ENCODE measurements around the gene KCNRG. TPM values are rescaled to one million over a fixed set of nuclear protein-coding genes. Genes with fewer than 3 reads are reported as not detected.
"Not testable (repeated sequence)": the region's sequence is repeated elsewhere in the genome, so short reads cannot be mapped to it uniquely, and the experiment has no call there.

The KCNRG gene, protein sequence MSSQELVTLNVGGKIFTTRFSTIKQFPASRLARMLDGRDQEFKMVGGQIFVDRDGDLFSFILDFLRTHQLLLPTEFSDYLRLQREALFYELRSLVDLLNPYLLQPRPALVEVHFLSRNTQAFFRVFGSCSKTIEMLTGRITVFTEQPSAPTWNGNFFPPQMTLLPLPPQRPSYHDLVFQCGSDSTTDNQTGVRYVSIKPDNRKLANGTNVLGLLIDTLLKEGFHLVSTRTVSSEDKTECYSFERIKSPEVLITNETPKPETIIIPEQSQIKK
- 1 to 10 TPM; 1.1 to 2.2 (median 2.0) TPM for polyA plus RNA-seq (ENCODE audit: insufficient read length in 4 of 4)

DNA sequence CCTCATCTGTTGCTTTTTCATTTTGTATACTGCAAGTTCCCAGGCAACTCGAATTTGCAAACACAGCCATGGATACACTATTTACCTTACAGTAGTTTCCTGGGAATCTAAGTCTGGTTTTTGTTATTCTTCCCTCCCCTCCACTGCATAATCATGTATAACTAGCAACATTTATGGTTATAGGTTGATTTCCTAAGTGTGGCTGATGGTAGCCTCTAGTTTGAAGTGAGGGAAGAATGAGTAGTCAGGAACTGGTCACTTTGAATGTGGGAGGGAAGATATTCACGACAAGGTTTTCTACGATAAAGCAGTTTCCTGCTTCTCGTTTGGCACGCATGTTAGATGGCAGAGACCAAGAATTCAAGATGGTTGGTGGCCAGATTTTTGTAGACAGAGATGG lies at the start of gene KCNRG:
TSS of gene KCNRG (plus strand) at position 187 of the 400 bp plus-strand sequence. CDS start at position 237, 50 bp downstream.
- DNase-seq (ENCODE audit: low read depth in 4 of 4, low spot score in 2 of 4) = no peak

DNA sequence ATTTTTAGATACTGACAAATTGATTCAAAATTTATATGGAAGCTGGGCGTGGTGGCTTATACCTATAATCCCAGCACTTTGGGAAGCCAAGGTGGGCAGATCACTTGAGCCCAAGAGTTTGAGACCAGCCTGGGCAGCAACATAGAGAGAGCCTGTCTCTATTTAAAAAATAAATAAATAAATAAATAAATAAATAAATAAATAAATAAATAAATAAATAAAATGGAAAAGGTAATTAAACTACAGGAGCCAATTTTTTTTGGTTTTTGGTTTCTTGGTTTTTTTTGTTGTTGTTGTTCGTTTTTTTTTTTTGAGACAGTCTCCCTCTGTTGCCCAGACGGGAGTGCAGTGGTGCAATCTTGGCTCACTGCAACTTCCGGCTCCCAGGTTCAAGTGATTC lies 47.8 kb upstream of the KCNRG start:
- DNase-seq (ENCODE audit: low read depth in 4 of 4, low spot score in 2 of 4) = no peak

DNA sequence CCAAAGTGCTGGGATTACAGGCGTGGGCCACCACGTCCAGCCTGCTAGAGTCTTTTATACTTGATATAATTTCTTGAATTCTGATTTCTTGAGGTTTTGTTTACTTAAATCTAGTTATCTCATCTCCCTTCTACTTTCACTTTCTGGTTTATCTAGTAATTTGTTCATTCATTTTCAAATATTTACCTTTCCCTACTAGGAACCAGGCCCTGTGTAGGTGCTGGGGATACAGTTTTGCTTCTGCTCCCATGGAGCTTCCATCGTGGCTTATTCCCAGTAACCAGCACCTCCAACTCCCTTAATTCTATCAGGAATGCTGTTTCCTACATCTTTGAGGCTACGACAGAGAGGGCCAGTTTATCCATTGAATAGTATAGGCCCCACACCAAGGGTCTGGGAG lies 42.5 kb upstream of the KCNRG start:
- DNase-seq (ENCODE audit: low read depth in 4 of 4, low spot score in 2 of 4) = no peak

DNA sequence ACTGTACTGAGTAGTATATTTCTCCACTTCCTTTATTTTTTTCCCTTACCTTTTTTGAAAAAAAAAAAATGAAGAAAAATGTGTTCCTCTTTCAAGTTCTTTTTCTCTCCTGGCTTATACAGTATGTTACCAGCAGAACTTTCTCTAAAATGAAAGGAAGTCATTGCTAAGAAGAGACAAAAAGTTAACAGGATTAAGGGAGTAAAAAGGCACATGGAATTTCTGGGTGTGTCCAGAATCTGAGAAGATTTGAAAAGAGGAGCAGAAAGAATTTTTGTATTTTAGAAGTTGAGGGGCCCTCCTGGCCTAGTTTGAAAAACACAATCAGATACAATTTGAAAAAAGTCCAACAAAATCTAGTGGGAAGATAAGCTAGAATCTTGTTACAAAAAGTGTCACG lies 39.4 kb upstream of the KCNRG start:
- no peak for DNase-seq (ENCODE audit: low read depth in 4 of 4, low spot score in 2 of 4)

DNA sequence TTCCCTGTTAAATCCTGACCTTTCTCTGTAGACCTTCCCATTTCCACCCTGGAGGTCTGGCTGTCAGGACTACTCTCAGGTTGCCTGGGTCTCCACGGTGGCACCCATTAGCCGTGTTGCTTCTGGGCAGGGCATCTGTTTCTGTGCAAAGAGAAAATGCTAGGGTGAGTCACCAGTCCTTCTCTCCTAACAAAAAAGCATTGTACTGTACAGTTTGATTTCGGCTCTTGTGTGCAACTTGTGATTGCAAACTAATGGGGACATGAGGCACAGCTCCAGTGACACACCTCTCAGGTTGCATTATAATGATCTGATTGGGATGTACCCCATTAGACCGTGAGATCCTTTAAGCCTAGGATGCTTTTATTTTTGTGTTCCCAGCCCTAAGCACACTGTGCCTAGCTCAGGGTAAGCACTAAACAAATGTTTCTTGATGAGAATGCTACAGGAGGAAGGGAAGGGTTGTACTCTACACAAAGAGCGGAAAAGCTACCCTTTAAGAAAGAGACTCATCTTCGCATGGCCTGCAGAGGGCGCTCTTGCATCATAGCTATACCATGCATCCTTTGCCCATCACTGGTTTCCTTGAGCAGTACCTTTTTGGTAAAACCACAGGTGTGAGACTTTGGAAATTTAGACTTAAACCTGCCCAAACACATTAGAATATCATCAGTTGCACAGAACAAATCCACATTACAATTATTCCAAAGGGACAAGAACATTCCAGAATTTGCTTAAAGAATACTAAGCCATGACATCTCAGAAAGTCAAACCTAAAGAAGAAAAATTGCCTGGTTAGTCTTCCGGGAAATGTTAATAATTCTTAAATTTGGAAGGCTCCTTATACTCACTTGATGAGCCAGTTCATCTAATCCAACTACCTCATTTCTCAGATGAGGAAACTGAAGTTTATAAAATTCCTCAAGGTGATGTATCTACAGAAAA lies 38.7 kb upstream of the KCNRG start:
- peak; percentile 41 to 57 (median 46) for DNase-seq (ENCODE audit: low read depth in 4 of 4, low spot score in 2 of 4)

DNA sequence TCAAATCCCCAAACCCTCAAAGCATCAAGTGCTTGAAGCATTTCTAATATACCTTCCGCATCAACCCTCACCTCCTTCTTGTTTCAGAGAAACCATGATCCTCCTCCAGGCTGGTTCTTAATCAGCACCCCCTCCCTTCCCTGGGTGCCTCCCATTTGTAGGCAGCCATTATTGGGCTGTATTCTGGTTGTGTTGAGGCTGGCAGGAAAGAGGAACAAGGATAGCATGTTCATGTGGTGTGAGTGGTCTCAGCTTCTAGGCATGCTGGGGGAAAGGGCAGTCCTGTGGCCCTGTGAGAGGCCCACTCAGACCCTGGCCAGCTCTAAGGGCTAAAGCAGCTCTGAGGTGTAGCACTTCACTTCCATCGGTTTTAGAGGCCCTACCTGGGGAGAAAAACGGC lies 37.3 kb upstream of the KCNRG start:
- DNase-seq (ENCODE audit: low read depth in 4 of 4, low spot score in 2 of 4) = no peak

DNA sequence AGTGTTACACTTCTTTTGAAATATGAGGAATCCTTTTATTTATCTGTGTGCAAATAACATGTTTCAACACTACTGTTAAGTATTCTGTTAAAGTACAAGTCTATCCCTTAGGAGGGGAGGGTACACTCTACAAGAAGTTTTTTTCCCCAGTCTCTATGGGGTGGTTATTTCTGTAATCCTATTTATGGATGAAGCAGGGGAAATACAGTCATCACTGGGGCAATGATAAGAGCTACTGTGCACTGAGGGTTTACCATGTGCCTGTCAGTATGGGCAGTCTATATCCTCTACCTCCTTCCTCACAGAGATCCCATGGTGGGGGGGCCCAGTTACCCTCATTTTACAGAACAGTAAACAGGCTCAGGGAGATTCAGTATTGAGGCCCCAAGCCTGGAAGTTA lies 35.0 kb upstream of the KCNRG start:
- no peak for DNase-seq (ENCODE audit: low read depth in 4 of 4, low spot score in 2 of 4)

DNA sequence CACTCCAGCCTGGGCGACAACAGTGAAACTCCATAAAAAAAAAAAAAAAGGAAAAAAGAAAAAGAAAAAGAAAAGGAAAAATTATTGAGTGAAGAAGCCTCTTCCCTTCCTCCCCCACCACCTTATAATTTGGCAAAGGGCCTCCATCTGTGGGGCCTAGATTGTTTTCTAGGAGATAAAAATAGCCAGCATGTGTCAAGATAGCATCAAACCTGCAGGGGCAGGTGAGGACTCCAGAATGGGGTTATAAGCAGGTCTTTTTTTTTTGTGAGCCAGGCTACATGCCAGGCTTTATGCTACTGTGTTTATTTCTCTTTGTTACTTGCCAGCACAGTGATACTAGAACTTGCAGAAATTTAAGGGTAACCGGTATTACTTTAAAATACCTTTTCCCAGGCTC lies 30.1 kb upstream of the KCNRG start:
- no peak for DNase-seq (ENCODE audit: low read depth in 4 of 4, low spot score in 2 of 4)

DNA sequence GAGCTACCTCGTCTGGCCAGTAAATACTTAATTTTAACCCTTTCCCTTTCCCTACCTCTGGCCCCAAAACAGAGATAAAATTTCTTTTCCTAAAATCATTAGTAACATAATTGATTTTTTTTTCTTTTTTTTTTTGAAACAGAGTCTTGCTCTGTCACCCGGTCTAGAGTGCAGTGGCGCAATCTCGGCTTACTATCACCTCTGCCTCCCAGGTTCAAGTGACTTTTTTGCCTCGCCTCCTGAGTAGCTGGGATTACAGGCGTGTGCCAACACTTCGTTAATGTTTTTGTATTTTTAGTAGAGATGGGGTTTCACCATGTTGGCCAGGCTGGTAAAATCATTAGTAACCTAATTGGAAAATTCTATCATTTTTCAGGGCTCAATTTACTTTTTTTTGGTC lies 28.8 kb upstream of the KCNRG start:
- DNase-seq (ENCODE audit: low read depth in 4 of 4, low spot score in 2 of 4) = no peak

DNA sequence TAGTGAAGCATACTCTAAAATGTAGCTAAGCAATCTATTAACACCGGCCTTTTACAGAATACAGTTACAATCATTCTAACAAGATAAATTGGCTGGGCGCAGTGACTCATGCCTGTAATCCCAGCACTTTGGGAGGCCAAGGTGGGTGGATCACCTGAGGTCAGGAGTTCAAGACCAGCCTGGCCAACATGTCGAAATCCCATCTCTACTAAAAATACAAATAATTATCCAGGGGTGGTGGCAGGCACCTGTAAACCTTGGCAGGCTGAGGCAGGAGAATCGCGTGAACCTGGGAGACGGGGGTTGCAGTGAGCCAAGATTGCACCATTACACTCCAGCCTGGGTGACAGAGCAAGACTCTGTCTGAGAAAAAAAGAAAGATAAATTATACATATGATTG lies 24.6 kb upstream of the KCNRG start:
- not testable (repeated sequence) for DNase-seq (ENCODE audit: low read depth in 4 of 4, low spot score in 2 of 4)

DNA sequence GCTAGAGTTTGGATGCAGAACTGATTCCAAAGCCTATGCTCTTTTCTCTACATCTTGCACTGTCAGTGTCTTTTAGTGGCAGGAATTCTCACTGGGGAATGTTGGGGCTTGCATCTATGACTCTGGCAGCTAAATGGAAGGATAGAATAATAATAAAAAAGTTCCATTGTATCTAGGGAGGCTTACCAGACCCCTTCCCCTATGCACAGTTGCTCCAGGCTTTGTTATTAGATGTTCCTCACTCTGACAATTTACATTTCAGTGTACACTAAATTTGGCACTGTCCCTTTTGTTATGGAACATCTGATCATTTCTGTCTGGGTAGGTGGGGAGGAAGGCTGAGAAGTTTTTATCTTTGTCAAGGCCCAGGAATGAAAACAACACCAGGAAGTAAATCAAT lies 22.1 kb upstream of the KCNRG start:
- no peak for DNase-seq (ENCODE audit: low read depth in 4 of 4, low spot score in 2 of 4)

DNA sequence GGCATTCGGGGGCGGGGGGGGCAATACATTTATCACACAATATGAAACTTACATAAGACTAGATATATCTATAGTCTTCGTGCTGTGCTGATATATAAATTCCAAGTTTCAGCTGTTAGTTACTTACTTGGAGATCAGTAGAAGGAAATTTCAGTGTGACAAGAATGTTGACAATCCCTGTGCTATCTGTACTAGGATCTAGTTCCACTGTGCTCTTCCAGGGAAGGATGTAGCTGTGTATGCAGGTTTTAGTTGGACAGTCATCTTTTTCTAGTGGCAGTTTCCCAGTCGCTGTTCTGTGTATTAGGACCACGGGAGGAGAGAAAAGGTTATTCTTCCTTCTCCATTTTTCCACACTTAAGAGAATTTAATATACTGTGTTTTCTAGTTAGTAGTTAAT lies 21.6 kb upstream of the KCNRG start:
- DNase-seq (ENCODE audit: low read depth in 4 of 4, low spot score in 2 of 4) = no peak

DNA sequence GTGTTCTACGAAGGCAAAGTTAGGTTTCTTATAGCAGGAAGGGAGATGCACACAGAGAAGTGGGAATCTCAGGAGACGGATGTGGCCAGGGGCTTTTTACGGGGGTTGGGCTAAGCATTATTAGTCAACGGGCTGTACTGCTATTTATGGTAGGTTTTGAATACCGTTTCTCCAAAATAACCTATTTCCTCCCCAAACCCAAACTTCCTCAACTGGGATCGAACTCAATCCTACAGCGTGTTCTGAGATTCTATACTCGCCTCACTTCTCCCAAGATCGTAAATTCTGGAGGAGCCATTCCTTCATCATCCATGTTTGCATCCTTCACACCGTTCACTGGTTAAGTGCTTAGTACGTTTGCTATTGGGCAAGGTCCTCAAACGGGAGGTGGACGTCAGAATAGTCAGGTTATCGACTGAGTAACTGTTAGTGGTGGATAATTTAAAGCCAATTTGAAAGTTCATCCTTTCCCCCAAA lies 19.6 kb upstream of the KCNRG start:
- peak in 2 of 4 donors; percentile 16 to 17 for DNase-seq (ENCODE audit: low read depth in 4 of 4, low spot score in 2 of 4)

DNA sequence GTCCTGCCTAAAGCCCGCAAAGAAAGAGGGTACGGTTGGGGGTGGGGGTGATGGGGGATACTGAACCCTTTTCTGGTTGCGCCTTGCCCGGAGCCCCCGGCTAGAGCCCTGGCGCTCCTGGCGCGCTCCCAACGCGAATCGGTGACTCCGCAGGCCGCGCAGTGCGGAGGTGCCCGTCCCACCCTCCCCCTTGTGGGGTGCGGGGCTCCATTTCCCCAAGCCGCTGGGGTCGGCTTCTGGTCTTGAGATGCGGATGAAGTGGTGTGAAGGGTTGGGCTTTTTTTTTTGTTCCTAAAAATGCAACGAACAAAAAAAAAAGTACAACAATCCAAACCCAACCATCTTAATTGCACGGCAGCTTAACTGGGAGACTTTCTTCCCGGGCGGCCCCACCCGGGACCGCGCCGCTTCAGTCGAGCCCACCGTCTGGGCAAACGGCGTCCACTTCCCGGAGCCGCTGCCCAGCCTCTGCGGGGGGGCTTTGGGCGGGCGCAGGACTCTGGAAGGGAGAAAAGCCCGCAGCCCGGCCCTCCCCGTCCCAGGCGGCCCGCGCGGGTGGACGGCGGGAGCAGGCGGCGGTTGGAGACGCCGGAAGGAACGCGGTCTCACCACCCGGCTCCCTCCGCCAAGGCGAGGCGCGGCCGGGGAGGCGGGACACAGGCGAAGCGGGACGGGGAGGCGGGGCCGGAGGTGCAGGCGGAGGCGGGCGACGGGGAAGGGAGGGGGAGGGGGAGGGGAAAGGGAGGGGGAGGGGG lies 18.9 kb upstream of the KCNRG start:
- peak; percentile 56 to 87 (median 78) for DNase-seq (ENCODE audit: low read depth in 4 of 4, low spot score in 2 of 4)

DNA sequence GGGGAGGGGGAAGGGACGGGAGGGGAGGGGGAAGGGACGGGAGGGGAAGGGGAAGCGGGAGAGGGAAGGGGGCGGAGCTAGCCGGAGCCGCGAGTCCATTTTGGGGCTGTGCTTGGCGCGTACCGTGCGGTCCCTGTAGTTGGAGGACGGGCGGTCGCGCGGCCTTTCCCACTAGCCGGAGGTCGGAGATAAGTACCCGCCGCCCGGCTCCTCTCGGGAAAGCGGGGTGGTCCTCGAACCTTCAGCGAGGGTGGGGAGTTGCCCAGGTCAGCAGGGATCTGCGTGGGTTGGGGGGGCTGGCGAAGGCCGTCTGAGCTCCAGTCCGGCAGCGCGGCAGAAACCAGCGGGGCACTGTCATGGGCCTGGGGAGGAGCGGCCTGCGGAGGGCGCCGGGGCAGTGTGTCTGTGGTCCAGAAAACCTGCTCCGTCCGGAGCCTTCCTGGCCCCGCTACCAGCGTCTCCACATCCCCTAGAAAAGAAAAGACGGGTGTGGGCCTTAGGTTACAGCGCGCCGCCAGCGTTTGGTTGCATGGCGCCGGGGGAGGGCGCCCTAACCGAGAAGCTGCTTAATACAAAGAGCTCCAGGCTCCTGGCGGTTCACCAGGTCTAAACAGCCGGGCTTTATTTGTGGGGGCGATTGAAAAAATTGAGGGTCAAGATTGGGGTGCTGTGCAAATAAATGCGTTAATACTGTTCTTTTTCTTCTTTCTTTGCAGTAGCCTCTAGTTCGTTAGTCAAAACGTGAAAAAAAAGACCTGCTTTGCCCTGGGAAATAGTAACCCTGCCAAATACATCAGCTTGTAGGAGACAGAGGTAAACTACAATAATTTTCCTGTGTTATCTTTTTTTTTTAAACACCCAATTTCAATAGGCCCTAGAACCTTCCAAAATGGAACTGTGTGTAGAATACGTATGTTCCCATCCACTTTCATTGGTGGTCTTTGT lies 18.0 kb upstream of the KCNRG start, which contains the start of gene TRIM13:
TSS of gene TRIM13 (plus strand) at position 92 of the 945 bp plus-strand sequence. CDS start 14,899 bp downstream, outside the sequence.
- DNase-seq (ENCODE audit: low read depth in 4 of 4, low spot score in 2 of 4) = peak; percentile 82 to 92 (median 86)

DNA sequence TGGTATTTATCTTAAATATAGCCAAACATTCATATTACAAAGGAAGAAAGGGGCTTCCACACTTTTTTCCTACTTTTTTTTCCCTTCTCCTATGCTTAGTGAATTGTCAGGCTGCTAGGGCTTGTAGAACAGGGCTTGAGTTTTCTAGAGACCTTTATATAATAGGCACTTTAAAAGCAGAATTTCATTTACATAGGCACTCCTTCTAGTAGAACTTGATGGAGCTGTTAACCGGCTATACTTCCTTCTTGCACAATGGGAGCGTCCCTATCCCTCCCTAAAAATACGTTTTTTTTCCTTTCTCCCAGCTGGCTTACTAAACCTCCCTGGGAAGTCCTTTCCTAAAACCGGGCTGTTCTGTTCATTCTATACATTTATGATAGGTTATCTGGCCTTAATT lies 17.3 kb upstream of the KCNRG start:
- no peak for DNase-seq (ENCODE audit: low read depth in 4 of 4, low spot score in 2 of 4)

DNA sequence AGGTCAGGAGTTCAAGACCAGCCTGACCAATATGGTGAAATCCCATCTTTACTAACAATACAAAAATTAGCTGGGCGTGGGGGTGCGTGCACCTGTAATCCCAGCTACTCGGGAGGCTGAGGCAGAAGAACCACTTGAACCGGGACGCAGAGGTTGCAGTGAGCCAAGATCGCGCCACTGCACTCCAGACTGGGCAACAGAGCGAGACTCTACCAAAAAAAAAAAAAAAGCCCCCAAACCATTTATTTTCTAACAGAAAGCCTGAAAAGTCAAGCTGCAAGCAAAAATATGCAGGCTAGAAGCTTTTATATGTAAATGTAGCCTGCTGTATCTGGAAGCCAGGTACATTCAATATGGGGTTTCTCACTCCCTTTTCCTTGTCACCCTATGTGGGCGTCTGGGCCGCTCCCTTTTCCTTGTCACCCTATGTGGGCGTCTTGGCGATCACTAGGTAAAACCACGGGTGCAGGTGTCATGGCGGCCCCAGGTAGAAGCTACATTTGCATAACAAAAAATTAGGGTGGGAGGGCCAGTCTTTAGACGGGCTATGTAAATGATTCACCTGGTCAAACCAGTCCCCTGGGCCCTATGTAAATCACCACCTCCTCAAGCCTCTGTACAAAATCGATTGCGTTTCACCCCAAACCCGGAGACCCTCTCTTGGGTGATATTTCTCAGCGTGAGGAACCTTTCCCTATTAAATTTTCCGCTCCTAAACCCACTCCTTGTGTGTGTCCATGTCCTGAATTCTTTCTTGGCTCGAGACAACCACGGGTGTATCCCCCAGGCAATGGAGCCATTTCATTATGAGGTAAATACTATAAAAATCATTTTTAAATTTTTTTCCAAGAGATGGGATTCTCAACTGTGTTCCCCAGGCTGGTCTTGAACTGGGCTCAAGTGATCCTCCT lies 16.3 kb upstream of the KCNRG start:
- no peak for DNase-seq (ENCODE audit: low read depth in 4 of 4, low spot score in 2 of 4)

DNA sequence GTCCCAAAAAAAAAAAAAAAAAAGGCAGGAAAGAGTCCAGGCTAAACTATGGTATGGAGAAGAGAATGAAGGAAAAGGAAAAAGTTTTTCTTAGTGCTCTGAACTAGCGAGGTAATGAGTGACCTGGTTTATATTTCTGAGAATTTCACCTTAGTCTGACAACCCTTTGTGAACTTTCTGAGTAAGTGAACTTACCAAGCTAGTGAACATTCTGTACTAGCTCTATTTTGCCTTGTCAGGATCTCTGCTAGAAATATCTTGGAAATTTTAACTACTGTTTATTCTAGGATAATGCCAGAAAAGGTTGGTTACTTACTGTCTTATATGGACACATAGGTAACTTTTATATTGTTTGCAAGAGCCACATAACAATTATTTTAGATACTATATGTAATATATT lies 14.0 kb upstream of the KCNRG start:
- DNase-seq (ENCODE audit: low read depth in 4 of 4, low spot score in 2 of 4) = no peak
